ENCODE measurements around the gene ZNF524. TPM values are rescaled to one million over a fixed set of nuclear protein-coding genes. Genes with fewer than 3 reads are reported as not detected.

ZNF524 gene
- total and polyA plus RNA-seq, 9 of the 15 experiments (the other 6 are each of a cell fraction or from before 2014, with no cell fraction given), result 0.08 to 15.6 (median 2.9) TPM

DNA sequence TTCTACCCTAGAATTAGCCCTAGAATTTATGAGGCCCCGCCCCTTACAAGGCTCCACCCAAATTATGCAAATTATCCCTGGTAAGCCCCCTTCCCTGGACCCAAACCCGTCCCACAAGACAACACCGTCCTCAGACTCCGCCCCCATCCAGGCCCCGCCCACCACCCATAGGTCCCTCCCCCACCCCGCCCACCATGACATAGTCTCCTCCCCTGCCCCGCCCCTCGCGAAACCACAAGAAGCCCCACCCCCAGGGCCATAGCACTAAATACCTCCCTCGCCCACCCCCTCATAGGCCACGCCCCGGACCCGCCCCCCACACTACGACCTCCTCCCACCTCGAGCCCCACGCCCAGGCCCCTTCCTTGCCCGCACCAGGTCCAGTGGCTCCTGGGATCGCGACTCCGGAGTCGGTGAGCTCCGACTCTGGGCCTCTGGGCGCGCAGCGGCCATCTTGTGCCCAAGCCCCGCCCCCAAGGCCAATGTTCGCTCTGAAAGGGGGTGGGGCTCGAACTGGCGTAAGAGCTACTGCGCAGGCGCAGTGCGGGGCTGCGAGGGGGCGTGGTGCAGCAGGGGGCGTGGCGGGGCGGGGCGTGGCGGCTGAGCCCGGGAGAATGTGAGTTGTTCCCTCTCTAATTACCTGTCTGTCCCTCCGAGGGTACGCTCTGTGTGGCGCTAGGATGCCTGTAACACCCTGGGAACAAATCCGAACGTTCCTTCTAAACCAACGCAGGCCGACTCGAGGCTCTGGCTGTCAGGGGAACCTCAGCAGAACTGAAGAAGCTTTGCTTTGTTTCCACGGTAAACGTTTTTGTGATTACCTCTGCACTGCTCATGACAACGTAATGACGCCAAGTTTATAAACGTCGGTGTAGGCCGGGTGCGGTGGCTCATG, 24.3 kb downstream of the ZNF524 start, which contains the start of gene ZNF784 (continued):
- TF ChIP-seq STAG1 (CRISPR knock-in tag; IDR thresholded peaks at IDR 0.05; ENCODE audit: borderline replicate concordance), result no peak
- 0 out of 2 replicates have a peak, but pooled peaks have one; percentile 57 for TF ChIP-seq TFAP4 (CRISPR knock-in tag; IDR thresholded peaks at IDR 0.05; ENCODE audit: borderline replicate concordance)
- peak in 1 of 2 experiments; percentile 54; a peak in 1 of 4 replicates for TF ChIP-seq FOXK2 (conservative IDR thresholded peaks at IDR 0.05 in 1 of 2, IDR thresholded peaks at IDR 0.05 in 1 of 2; ENCODE audit: low read depth in 2 of 2)
- peak; percentile 19; the same call in 1 of the 2 replicates for TF ChIP-seq CREM (IDR thresholded peaks at IDR 0.05; ENCODE audit: low read depth)
- 0 out of 2 replicates have a peak, but pooled peaks have one; percentile 45 for TF ChIP-seq MTA3 (IDR thresholded peaks at IDR 0.05; ENCODE audit: borderline replicate concordance)
- TF ChIP-seq POLR2A (conservative IDR thresholded peaks at IDR 0.05), result peak; percentile 87
- TF ChIP-seq, protein P1, sequence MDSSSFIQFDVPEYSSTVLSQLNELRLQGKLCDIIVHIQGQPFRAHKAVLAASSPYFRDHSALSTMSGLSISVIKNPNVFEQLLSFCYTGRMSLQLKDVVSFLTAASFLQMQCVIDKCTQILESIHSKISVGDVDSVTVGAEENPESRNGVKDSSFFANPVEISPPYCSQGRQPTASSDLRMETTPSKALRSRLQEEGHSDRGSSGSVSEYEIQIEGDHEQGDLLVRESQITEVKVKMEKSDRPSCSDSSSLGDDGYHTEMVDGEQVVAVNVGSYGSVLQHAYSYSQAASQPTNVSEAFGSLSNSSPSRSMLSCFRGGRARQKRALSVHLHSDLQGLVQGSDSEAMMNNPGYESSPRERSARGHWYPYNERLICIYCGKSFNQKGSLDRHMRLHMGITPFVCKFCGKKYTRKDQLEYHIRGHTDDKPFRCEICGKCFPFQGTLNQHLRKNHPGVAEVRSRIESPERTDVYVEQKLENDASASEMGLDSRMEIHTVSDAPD (CRISPR knock-in tag; IDR thresholded peaks at IDR 0.05), result no peak
- TF ChIP-seq RBM14 (IDR thresholded peaks at IDR 0.05; ENCODE audit: borderline replicate concordance, insufficient read depth, low read depth, low read length), result no peak
- peak; percentile 85 for TF ChIP-seq KDM5B (IDR thresholded peaks at IDR 0.05; ENCODE audit: insufficient replicate concordance, low read depth, low read length)
- TF ChIP-seq RBBP5 (IDR thresholded peaks at IDR 0.05; ENCODE audit: borderline replicate concordance, insufficient read depth, low read length, poor library complexity, severe bottlenecking), result no peak
- TF ChIP-seq, protein P2, sequence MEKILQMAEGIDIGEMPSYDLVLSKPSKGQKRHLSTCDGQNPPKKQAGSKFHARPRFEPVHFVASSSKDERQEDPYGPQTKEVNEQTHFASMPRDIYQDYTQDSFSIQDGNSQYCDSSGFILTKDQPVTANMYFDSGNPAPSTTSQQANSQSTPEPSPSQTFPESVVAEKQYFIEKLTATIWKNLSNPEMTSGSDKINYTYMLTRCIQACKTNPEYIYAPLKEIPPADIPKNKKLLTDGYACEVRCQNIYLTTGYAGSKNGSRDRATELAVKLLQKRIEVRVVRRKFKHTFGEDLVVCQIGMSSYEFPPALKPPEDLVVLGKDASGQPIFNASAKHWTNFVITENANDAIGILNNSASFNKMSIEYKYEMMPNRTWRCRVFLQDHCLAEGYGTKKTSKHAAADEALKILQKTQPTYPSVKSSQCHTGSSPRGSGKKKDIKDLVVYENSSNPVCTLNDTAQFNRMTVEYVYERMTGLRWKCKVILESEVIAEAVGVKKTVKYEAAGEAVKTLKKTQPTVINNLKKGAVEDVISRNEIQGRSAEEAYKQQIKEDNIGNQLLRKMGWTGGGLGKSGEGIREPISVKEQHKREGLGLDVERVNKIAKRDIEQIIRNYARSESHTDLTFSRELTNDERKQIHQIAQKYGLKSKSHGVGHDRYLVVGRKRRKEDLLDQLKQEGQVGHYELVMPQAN (IDR thresholded peaks at IDR 0.05; ENCODE audit: borderline replicate concordance), result peak; percentile 31; the same call in 1 of the 2 replicates
- no peak for TF ChIP-seq SIN3B (IDR thresholded peaks at IDR 0.05; ENCODE audit: low read depth)
- TF ChIP-seq NFRKB (IDR thresholded peaks at IDR 0.05; ENCODE audit: low read depth), result 0 out of 2 replicates have a peak, but pooled peaks have one; percentile 35
- peak; percentile 55; the same call in 1 of the 2 replicates for TF ChIP-seq ATF7 (IDR thresholded peaks at IDR 0.05)
- TF ChIP-seq PHF8 (IDR thresholded peaks at IDR 0.05; ENCODE audit: borderline replicate concordance, low read length), result peak; percentile 81
- no peak for TF ChIP-seq HOXB6 (CRISPR knock-in tag; IDR thresholded peaks at IDR 0.05; ENCODE audit: borderline replicate concordance)
- TF ChIP-seq HMGN3 (IDR thresholded peaks at IDR 0.05; ENCODE audit: borderline replicate concordance, extremely low read depth, insufficient read length, low read depth, low read length), result peak; percentile 82
- TF ChIP-seq SP1 (CRISPR knock-in tag; IDR thresholded peaks at IDR 0.05), result peak; percentile 94
- TF ChIP-seq HDAC1 (IDR thresholded peaks at IDR 0.05), result 0 out of 4 replicates have a peak, but pooled peaks of 1 of the 2 experiments have one; percentile 45
- peak; percentile 90 for TF ChIP-seq MBD2 (IDR thresholded peaks at IDR 0.05; ENCODE audit: borderline replicate concordance, low read depth)
